ENCODE measurements around the gene KRTAP29-1.

KRTAP29-1 gene

GRCh38 chr17:41327411-41328120, 24.9 kb upstream of the KRTAP29-1 start:
- DNase-seq: no peak

- DNase-seq: no peak
Measured at GRCh38 chr17:41326173-41327145, 23.8 kb upstream of the KRTAP29-1 start.

- no peak for DNase-seq
Measured at GRCh38 chr17:41325611-41326010, 23.0 kb upstream of the KRTAP29-1 start.

- DNase-seq: no peak
Measured at GRCh38 chr17:41325126-41325525, 22.5 kb upstream of the KRTAP29-1 start.

- peak; percentile 57 for DNase-seq
Measured at GRCh38 chr17:41324180-41325075, 21.8 kb upstream of the KRTAP29-1 start.

- DNase-seq: no peak
Measured at GRCh38 chr17:41322903-41323895, 20.5 kb upstream of the KRTAP29-1 start.

GRCh38 chr17:41322094-41322902, 19.6 kb upstream of the KRTAP29-1 start:
- peak; percentile 70 for DNase-seq

- no peak for DNase-seq
Measured at GRCh38 chr17:41318231-41318630, 15.6 kb upstream of the KRTAP29-1 start.

GRCh38 chr17:41315814-41316445, 13.3 kb upstream of the KRTAP29-1 start:
- DNase-seq: no peak

GRCh38 chr17:41315204-41315794, 12.6 kb upstream of the KRTAP29-1 start, which contains the start of gene KRTAP17-1:
Gene KRTAP17-1, minus strand, starts transcription at chr17:41315710. Its CDS starts 60 bp downstream, at chr17:41315650.
- DNase-seq: no peak

- no peak for DNase-seq
Measured at GRCh38 chr17:41311111-41311510, 8.5 kb upstream of the KRTAP29-1 start.

GRCh38 chr17:41308918-41309359, 6.3 kb upstream of the KRTAP29-1 start, which contains the start of gene KRTAP16-1:
Gene KRTAP16-1, minus strand, starts transcription at chr17:41309309. Its CDS starts 56 bp downstream, at chr17:41309253.
- peak; percentile 61 for DNase-seq

- peak; percentile 81 for DNase-seq
Measured at GRCh38 chr17:41308251-41308917, 5.7 kb upstream of the KRTAP29-1 start.

GRCh38 chr17:41307647-41308046, 5.0 kb upstream of the KRTAP29-1 start:
- no peak for DNase-seq

- no peak for DNase-seq
Measured at GRCh38 chr17:41304091-41304490, 1.4 kb upstream of the KRTAP29-1 start.

- DNase-seq: no peak
Measured at GRCh38 chr17:41302981-41303380, 330 bp upstream of the KRTAP29-1 start.

- DNase-seq: no peak
Measured at GRCh38 chr17:41301204-41301790, 1.4 kb downstream of the KRTAP29-1 start.

- no peak for DNase-seq
Measured at GRCh38 chr17:41298458-41299135, 4.1 kb downstream of the KRTAP29-1 start.

Data from DMS53 (cell line).